Left lung (tissue), 10 donors: ENCODE data around the gene HNMT. TPM values are rescaled to one million over a fixed set of nuclear protein-coding genes. Genes with fewer than 3 reads are reported as not detected.

Source experiments
- ATAC-seq: fragments of 200-7000 bp; cut with Tn5 transposase; one replicate; pipeline ENCODE4 v1.9.1; 2020; ENCODE audit warnings: moderate library complexity
- DNase-seq, 4 donors: peaks; one replicate each; pipeline ENCODE4 v3.0.0-alpha.2; 2013 to 2020
- H3K27ac ChIP-seq, 2 donors: fragments of 200-600 bp; sonication (generic) in 1 of 2; one replicate each; pipeline versions ENCODE4 v1.5.0 to v1.8.0; 2020 to 2021
- H3K27me3 ChIP-seq, 2 donors: fragments of 200-600 bp; sonication (generic) in 1 of 2; one replicate each; pipeline versions ENCODE4 v1.5.0 to v1.8.0; 2020 to 2021
- H3K36me3 ChIP-seq, 2 donors: fragments of 200-600 bp; sonication (generic) in 1 of 2; one replicate each; pipeline versions ENCODE4 v1.5.0 to v1.8.0; 2020 to 2021
- H3K4me1 ChIP-seq, 2 donors: fragments of 200-600 bp; one replicate each; pipeline ENCODE4 v1.8.0; 2021
- H3K4me3 ChIP-seq, 2 donors: fragments of 200-600 bp; sonication (generic) in 1 of 2; one replicate each; pipeline versions ENCODE4 v1.5.0 to v1.8.0; 2020 to 2021; ENCODE audit warnings: mild to moderate bottlenecking in 1 of 2
- H3K9me3 ChIP-seq, 2 donors: fragments of 200-600 bp; sonication (generic) in 1 of 2; one replicate each; pipeline versions ENCODE4 v1.5.0 to v1.8.0; 2020 to 2021
- CTCF ChIP-seq, 2 donors: fragments of 200-600 bp; sonication (generic) in 1 of 2; IDR thresholded peaks; one replicate each; pipeline versions ENCODE4 v1.5.0 to v1.8.0; 2021; ENCODE audit warnings: antibody characterized with exemption in 2 of 2
- intact Hi-C, 2 donors: fragments of 100-400 bp; cut with DNase I; formaldehyde crosslinking; loops; one replicate each; pipeline versions ENCODE4 v1.11.2 to v1.14.2; 2022
- polyA plus RNA-seq, 6 donors: library from polyadenylated mRNA; unstranded; fragments of 120-200 nt; gene quantifications; one replicate each; pipeline ENCODE4 v1.2.1, GENCODE V29; 2013; ENCODE audit not compliant: insufficient read length in 6 of 6
- total RNA-seq, 2 donors: library from RNA; stranded (reverse); fragmentation: NEBNext Ultra II Directional; extraction: Animal tissue kit (Norgen Biotek cat#: 25700); gene quantifications; one replicate each; pipeline ENCODE4 v1.2.1, GENCODE V29; 2021
- donor health status: DM: no; HTN: yes; CAD: no.
- donor health status: DM: no; HTN: no; CAD: no.

HNMT gene
- total and polyA plus RNA-seq, 8 donors, result 53.0 to 98.9 (median 82.8) TPM

- H3K36me3 ChIP-seq, result peaks cover 0 to 8% of the 10 kb centered on the region in 2 donors
- intact Hi-C loops, result no loop called here
- H3K9me3 ChIP-seq, result peaks cover 0 to 11% of the 10 kb centered on the region in 2 donors
- H3K4me1 ChIP-seq, result no peaks in the 10 kb centered on the region
- no peak overlapping the region for H3K27ac ChIP-seq
- TF ChIP-seq CTCF (IDR thresholded peaks at IDR 0.05), result no peak
- H3K27me3 ChIP-seq, result no peaks in the 10 kb centered on the region
- DNase-seq (no peak), ATAC-seq (no peak)
- no peak overlapping the region for H3K4me3 ChIP-seq
These were observed 33.5 kb downstream of the HNMT start for GRCh38 chr2:137997733-137998132.

- TF ChIP-seq CTCF (IDR thresholded peaks at IDR 0.05), result no peak
- Histone ChIP-seq H3K4me3 (no peak overlapping the region), H3K4me1 (no peaks in the 10 kb centered on the region), H3K27me3 (no peaks in the 10 kb centered on the region), H3K36me3 (peaks cover 0 to 13% of the 10 kb centered on the region in 2 donors), H3K27ac (no peak overlapping the region), H3K9me3 (peaks cover 0 to 10% of the 10 kb centered on the region in 2 donors)
- DNase-seq (no peak), ATAC-seq (no peak)
- intact Hi-C loops, result no loop called here
These were observed 34.2 kb downstream of the HNMT start for GRCh38 chr2:137998503-137998902.

GRCh38 chr2:137999273-137999672, 35.0 kb downstream of the HNMT start:
- peaks cover 0 to 2% of the 10 kb centered on the region in 2 donors for H3K9me3 ChIP-seq
- H3K4me3 ChIP-seq, result no peak overlapping the region
- intact Hi-C loops, result no loop called here
- H3K27ac ChIP-seq, result no peak overlapping the region
- peaks cover 0 to 20% of the 10 kb centered on the region in 2 donors for H3K36me3 ChIP-seq
- TF ChIP-seq CTCF (IDR thresholded peaks at IDR 0.05), result no peak
- DNase-seq, result no peak
- H3K27me3 ChIP-seq, result no peaks in the 10 kb centered on the region
- H3K4me1 ChIP-seq, result no peaks in the 10 kb centered on the region
- ATAC-seq, result no peak

GRCh38 chr2:138000009-138000408, 35.7 kb downstream of the HNMT start:
- Histone ChIP-seq H3K27me3 (no peaks in the 10 kb centered on the region), H3K9me3 (peaks cover 0 to 2% of the 10 kb centered on the region in 2 donors), H3K27ac (no peak overlapping the region), H3K4me3 (no peak overlapping the region), H3K4me1 (no peaks in the 10 kb centered on the region), H3K36me3 (peaks cover 0 to 28% of the 10 kb centered on the region in 2 donors)
- ATAC-seq, result no peak
- intact Hi-C loops, result no loop called here
- DNase-seq, result no peak
- no peak for TF ChIP-seq CTCF (IDR thresholded peaks at IDR 0.05)

- Histone ChIP-seq H3K36me3 (peaks cover 0 to 36% of the 10 kb centered on the region in 2 donors), H3K9me3 (no peaks in the 10 kb centered on the region), H3K4me1 (no peaks in the 10 kb centered on the region), H3K4me3 (no peak overlapping the region), H3K27ac (no peak overlapping the region), H3K27me3 (no peaks in the 10 kb centered on the region)
- TF ChIP-seq CTCF (IDR thresholded peaks at IDR 0.05), result no peak
- ATAC-seq (no peak), DNase-seq (no peak)
- intact Hi-C loops, result no loop called here
These were observed 36.5 kb downstream of the HNMT start for GRCh38 chr2:138000796-138001195.
